Ecto neural progenitor cell (in vitro differentiated cells): Measurements from ENCODE around the gene MED27.

Experiments
- DNase-seq: peaks from one replicate; pipeline ENCODE4 v3.0.0-alpha.2; 2018; ENCODE audit warnings: low spot score

The MED27 gene

DNA sequence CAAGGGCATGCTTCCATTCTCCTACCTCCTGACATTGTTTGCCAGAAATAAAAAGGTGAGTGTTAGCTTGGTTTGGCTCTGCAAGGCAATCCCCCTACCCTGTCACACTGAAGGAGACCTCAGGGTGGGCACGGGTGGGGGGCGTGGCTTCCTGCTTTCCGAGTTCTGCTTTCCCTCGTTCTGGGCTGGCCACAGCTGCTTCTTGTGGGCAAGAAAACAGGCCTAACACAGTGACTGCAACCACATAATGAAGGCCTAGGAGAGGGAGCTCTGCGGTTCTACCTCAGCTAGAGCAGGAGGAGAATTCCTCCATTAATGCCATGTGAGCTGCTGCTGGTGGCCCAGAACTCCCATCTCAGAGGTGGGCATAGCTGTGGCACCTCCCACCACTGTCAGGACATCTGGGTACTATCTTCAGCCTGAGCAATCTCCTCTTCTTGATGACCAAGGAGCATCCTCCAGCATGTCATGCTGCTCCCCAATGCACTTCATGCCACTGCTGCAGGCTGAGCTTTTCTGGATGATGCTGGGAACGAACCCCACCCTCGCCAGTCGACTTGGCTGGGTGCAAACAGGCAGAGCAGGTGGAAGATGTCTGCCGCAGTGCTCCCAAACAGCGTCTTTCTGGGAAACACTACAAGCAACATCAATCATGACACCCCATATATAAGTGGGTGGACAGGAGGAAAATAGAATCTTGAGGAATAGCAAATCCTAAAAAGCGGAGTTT, 200.3 kb downstream of the MED27 start:
- no peak for DNase-seq

GRCh38 chr9:131876486-131876885, 203.2 kb downstream of the MED27 start:
- DNase-seq, result no peak

- DNase-seq, result no peak
These were observed 203.7 kb downstream of the MED27 start for GRCh38 chr9:131875828-131876485.

- DNase-seq, result no peak
These were observed 204.6 kb downstream of the MED27 start for GRCh38 chr9:131874916-131875670.

- DNase-seq, result no peak
These were observed 205.2 kb downstream of the MED27 start for GRCh38 chr9:131874447-131874846.

DNA sequence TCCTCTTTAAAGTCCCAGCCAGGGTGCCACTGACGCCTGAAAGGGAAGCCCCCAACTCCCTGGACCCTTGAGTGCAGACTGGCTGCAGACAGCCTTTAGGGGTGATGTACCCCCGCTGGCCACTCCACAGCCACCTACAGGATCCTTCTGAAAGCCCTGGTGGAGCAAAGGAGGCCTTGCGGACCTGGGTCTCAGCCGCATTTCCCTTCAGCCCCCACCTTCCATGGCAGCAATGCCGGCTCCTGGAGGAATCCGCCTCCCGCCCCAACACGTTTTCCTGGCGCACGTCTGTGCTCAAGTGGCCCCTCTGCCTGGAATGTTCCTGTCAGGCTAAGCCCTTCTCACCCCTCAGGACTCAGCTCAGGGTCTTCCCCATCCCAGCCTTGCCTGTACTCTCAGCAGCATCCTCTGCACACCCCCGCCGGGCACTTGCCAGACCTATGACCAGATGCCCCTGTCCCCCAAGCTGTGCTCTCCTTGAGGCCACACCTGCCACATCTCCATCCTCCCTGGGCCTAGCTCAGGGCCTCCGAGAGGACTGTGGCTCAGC, 205.7 kb downstream of the MED27 start:
- DNase-seq, result no peak

DNA sequence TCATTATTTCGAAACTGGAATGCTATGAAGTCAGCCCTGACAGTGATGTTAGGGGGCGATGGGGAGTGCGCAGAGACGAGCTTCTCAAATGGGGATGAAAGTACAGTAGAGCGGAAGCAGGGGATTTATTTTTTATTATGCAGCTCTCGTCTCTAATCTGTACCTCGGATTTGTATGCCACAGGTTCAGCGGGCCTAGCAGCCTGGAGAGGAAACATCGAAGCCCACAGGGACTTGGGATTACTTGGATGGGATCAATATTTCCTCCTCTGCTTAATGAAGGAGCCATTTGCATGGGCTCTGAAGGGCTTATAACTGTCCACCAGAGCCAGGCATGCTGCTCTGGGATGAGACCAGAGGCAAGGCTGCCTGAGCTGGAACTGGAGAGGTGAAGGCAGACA, 206.3 kb downstream of the MED27 start:
- DNase-seq, result no peak

DNA sequence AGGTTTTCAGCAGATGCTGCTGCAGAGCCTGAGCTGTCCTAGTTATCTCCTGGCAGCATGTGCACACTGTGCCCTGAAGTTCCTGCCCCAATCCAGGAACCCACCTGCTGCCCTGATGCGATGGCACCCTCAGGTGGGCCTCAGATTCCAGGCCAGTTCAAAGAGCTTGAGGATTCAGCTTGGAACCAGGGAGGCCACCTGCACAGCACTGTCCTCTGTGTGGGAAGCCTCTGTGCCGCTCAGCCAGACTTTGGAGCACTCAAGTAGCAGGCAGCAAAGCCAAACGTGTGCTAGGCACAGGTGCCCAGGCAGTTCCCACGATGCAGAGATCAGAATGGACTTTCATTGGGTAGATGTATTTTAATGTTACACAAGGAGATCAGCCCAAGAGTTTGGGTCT, 207.0 kb downstream of the MED27 start:
- DNase-seq, result no peak

GRCh38 chr9:131872006-131872405, 207.7 kb downstream of the MED27 start:
- no peak for DNase-seq

DNA sequence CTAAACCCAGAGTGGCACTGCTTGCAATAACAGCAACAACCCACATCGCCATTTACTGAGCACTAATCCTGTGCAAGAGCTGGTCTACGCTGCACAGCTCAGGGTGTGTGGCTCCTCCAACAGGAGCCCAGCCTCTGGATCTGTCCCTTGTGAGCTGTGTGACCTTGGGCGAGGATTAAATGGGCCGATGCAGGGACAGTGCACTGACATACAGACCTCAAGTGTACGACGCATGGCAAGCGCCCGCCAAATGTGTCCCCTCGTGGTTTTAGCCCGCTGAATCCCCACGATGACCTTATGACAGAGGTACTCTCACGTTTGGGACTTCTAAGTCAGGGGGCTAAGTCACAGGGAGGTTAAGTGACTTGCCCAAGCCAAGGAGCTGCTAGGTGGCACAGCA, 209.5 kb downstream of the MED27 start:
- no peak for DNase-seq

- DNase-seq, result peak; percentile 70
These were observed 210.3 kb downstream of the MED27 start for GRCh38 chr9:131869348-131869747.

DNA sequence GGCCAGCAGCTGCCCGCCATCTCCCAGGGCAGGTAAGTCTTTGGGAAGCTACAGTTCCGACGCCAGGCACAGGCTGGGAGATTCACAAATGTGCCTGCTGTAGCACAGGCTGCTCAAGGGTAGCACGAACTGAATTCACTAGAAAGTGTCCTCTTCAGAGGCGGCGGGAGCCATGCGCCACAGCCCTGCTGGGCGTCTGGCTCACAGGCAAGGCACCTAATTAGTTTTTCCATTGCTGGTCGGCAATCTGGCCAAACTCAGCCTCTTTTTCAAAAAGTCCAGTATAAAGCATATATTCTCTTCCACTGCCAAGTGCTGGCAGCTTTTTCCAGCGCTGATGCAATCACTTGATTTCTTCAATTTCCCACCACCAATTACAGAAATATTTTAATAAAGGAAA, 210.9 kb downstream of the MED27 start:
- DNase-seq, result no peak

DNA sequence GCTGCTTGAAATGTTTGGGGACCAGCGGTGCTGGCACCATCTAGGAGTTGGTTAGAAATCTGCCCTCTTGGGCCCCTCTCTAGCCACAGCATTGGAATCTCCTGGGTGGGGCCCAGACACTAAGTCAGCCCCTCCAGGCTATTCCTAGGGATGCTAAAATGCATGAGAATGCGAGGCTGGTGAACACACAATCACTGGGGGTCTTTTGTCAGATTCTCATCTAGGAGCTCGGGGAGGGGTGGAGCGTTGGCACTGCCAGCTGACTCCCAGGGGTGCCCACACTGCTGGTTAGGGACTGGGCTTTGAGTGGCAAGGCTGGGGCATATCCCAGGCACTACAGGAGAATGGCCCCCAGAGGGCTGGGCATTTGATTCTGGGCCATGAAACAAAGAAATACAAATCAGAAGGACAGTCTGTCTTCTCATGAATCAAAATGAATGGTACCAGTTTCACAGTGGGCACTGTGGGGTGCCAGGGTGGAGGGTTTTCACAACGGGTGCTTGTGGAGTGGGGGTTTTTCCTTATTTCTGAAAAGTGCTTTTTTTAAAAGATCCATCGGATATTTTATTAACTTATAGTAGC, 212.0 kb downstream of the MED27 start:
- no peak for DNase-seq

GRCh38 chr9:131865446-131866195, 214.0 kb downstream of the MED27 start:
- DNase-seq, result no peak

DNA sequence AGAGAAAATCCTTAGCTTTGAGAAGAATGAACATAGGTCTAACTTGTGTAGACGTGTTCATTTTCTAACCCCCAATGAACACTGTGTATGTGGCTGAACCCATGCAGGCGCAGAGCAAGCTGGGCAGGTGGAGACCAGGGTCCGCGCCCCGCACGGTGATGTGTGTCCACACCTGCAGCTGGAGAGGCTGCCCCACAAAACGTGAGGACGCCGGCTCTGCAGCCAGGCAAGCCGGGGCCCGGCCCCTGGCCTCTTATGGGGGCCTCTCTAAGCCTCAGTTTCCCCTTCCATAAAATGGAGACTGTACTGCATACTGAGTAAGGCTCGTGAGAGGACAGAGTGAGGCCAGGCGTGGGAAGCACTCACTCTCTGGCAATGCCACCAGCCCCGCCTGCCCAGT, 215.1 kb downstream of the MED27 start:
- no peak for DNase-seq

GRCh38 chr9:131863306-131863896, 216.3 kb downstream of the MED27 start:
- no peak for DNase-seq

- no peak for DNase-seq
These were observed 217.4 kb downstream of the MED27 start for GRCh38 chr9:131862261-131862660.

- no peak for DNase-seq
These were observed 219.2 kb downstream of the MED27 start for GRCh38 chr9:131860430-131860829.

DNA sequence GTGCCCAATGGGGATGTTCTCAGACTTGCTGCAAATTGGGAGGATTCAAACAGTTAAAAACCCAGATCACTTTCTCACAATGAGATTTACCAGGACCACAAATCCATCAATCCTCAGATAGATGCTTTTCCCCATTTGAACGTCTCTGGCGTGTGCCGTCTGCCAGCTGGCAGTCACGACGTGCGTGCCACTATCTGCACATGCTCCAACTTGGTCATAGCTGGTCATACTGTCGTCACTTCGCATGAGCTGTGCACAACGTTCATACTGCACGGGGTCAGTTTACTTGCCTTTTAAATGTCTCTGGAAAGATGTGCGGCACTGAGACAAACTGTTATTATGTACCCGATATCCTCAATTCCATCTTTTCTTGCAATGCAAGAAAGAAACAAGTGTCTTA, 221.5 kb downstream of the MED27 start:
- DNase-seq, result no peak

DNA sequence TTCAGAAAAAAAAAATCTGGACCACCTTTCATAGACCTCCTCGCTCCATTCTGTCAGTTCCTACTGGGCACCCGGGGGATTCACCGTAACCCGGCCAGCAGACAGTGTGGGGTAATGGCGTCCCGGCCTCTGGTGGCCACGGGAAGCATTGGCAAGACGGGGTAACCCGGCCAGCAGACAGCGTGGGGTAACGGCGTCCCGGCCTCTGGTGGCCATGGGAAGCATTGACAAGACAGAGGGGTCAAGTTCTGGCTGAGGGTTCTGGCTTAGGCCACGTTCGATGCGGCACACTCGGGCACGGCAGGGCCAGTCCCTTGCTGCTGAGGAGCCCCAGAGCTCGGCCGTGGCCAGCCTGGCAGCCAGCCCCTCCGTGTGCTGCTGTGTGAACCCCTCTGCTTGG, 223.6 kb downstream of the MED27 start:
- DNase-seq, result no peak

DNA sequence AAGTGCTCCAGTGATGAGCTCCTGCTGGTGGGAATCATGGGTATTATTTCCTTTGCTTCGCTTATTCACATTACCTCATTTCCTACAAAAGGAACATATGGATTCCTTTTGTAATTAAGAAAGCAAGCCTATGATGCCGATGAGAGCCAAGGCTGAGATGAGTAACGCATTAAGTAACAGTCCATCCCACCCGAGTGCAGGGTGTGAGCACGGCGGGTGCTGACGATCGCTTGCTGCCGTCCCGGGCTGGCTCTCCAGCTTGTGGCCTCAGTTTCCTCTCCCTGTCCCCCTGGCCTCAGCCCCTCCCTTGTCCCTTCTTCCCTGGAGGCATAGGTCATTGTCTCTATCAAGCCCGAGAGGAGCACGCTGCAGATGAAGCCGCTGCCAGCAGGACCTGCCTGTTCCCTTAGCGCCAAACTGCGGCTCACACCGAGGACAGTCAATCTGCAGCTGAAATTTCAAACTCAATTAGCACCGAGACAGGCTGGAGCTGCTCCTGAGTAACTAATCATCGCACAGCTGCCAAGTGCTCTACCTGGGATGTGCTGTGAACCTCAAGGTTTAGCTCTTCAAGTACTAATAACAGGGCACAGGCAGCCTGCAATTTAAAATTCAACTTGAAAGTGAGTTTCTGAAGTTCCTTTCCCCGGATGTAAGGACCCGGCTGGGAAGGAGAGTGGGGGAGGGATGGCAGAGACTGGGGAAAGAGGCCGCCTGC, 224.6 kb downstream of the MED27 start:
- DNase-seq, result no peak
